HCT116 (cell line): ENCODE measurements around the gene CCM2.

ENCODE experiments used
- EGR1 ChIP-seq: IDR thresholded peaks from 2 replicates; pipeline ENCODE4 v1.6.1; 2012; ENCODE audit warnings: low read depth
- POLR2A ChIP-seq: IDR thresholded peaks from 2 replicates; pipeline ENCODE4 v1.7.0; 2011; ENCODE audit warnings: borderline replicate concordance; ENCODE audit not compliant: insufficient read depth, insufficient read length; ENCODE audit errors: extremely low read depth
- ZNF274 ChIP-seq: fragments of 200-500 bp; sonication (Bioruptor generic); IDR thresholded peaks from 2 replicates; pipeline ENCODE4 v1.6.1; 2014; ENCODE audit warnings: mild to moderate bottlenecking, low read depth, low read length, inconsistent platforms
- TF ChIP-seq, protein P1 (sequence below): IDR thresholded peaks from 2 replicates; pipeline ENCODE4 v1.6.1; 2012
- TF ChIP-seq, protein P2 (sequence below), 3 experiments: fragments of 200-600 bp in 1 of 3; sonication (generic) in 1 of 3; IDR thresholded peaks in 2 of 3; conservative IDR thresholded peaks in 1 of 3; 2 replicates each; pipeline ENCODE4 v1.5.1; 2012 to 2017; ENCODE audit warnings: low read depth in 2 of 3, low read length in 2 of 3, antibody characterized with exemption in 1 of 3, borderline replicate concordance in 1 of 3, control low read depth in 1 of 3, mild to moderate bottlenecking in 1 of 3, mixed read lengths in 1 of 3, mixed run types in 1 of 3, moderate library complexity in 1 of 3; ENCODE audit not compliant: insufficient read depth in 1 of 3

DNA sequence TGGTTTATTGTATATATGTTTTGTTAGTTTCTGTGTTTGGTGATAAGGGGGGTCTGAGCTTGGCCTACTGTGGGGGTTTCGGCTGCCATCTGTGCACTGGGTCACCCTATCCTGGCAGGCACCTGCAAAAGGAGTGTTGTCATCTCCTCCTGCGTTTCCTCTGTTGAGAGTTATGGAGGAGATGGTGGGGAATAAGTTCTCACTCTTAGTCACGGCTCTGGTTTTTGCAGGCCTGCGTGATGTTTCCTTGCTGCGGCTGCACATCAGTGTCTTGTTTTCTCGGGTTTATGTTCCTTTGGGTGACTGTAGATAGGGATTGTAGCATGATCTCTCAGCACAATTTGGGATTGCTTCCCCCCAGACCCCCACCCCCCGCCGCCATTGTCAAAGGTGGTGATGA is 36.8 kb downstream of the CCM2 start:
- TF ChIP-seq EGR1 (no peak), POLR2A (no peak), ZNF274 (no peak)
- TF ChIP-seq, protein P1, sequence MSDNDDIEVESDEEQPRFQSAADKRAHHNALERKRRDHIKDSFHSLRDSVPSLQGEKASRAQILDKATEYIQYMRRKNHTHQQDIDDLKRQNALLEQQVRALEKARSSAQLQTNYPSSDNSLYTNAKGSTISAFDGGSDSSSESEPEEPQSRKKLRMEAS: no peak
- TF ChIP-seq, protein P2, sequence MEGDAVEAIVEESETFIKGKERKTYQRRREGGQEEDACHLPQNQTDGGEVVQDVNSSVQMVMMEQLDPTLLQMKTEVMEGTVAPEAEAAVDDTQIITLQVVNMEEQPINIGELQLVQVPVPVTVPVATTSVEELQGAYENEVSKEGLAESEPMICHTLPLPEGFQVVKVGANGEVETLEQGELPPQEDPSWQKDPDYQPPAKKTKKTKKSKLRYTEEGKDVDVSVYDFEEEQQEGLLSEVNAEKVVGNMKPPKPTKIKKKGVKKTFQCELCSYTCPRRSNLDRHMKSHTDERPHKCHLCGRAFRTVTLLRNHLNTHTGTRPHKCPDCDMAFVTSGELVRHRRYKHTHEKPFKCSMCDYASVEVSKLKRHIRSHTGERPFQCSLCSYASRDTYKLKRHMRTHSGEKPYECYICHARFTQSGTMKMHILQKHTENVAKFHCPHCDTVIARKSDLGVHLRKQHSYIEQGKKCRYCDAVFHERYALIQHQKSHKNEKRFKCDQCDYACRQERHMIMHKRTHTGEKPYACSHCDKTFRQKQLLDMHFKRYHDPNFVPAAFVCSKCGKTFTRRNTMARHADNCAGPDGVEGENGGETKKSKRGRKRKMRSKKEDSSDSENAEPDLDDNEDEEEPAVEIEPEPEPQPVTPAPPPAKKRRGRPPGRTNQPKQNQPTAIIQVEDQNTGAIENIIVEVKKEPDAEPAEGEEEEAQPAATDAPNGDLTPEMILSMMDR (IDR thresholded peaks at IDR 0.05 in 2 of 3, conservative IDR thresholded peaks at IDR 0.05 in 1 of 3; ENCODE audit: borderline replicate concordance in 1 of 3, insufficient read depth in 1 of 3, low read depth in 2 of 3, low read length in 2 of 3): no peak
